HEK293 (cell line): ENCODE results near the gene SAPCD1.

Experiments used
- ELK4 ChIP-seq: IDR thresholded peaks from 2 replicates; pipeline ENCODE4 v1.6.1; 2011; ENCODE audit warnings: mild to moderate bottlenecking, low read depth, low read length, borderline replicate concordance
- GLI4 ChIP-seq: fragments of 450-650 bp; formaldehyde crosslinking; IDR thresholded peaks from 2 replicates; pipeline ENCODE4 v1.5.1; 2016; ENCODE audit warnings: missing biosample characterization, missing genetic modification characterization
- KLF9 ChIP-seq: fragments of 450-650 bp; formaldehyde crosslinking; IDR thresholded peaks from 2 replicates; pipeline ENCODE4 v1.5.1; 2016; ENCODE audit warnings: missing biosample characterization, missing genetic modification characterization, low read depth
- PRDM1 ChIP-seq: fragments of 450-650 bp; formaldehyde crosslinking; IDR thresholded peaks from 2 replicates; pipeline ENCODE4; 2016; ENCODE audit warnings: missing biosample characterization, missing genetic modification characterization
- ZBTB17 ChIP-seq: fragments of 450-650 bp; formaldehyde crosslinking; IDR thresholded peaks from 2 replicates; pipeline ENCODE4 v1.5.1; 2016; ENCODE audit warnings: missing biosample characterization, missing genetic modification characterization
- ZNF146 ChIP-seq: fragments of 450-650 bp; formaldehyde crosslinking; IDR thresholded peaks from 2 replicates; pipeline ENCODE4 v1.5.1; 2016; ENCODE audit warnings: missing biosample characterization, missing genetic modification characterization
- ZNF16 ChIP-seq: fragments of 450-650 bp; formaldehyde crosslinking; IDR thresholded peaks from 2 replicates; pipeline ENCODE4 v1.5.1; 2016; ENCODE audit warnings: low read depth, missing biosample characterization, missing genetic modification characterization
- ZNF169 ChIP-seq: fragments of 450-650 bp; formaldehyde crosslinking; IDR thresholded peaks from 2 replicates; pipeline ENCODE4 v1.5.1; 2016; ENCODE audit warnings: missing biosample characterization, missing genetic modification characterization
- ZNF174 ChIP-seq: fragments of 450-650 bp; formaldehyde crosslinking; IDR thresholded peaks from 2 replicates; pipeline ENCODE4 v1.5.0; 2017; ENCODE audit warnings: missing biosample characterization, mild to moderate bottlenecking, missing genetic modification characterization
- ZNF175 ChIP-seq: fragments of 450-650 bp; formaldehyde crosslinking; IDR thresholded peaks from 2 replicates; pipeline ENCODE4 v1.5.1; 2016; ENCODE audit warnings: missing biosample characterization, missing genetic modification characterization
- ZNF211 ChIP-seq: fragments of 450-650 bp; formaldehyde crosslinking; IDR thresholded peaks from 2 replicates; pipeline ENCODE4 v1.5.1; 2016; ENCODE audit warnings: low read depth, missing biosample characterization, missing genetic modification characterization
- ZNF223 ChIP-seq: fragments of 450-650 bp; formaldehyde crosslinking; IDR thresholded peaks from 2 replicates; pipeline ENCODE4 v1.5.1; 2016; ENCODE audit warnings: missing biosample characterization, missing genetic modification characterization
- ZNF239 ChIP-seq: fragments of 450-650 bp; formaldehyde crosslinking; IDR thresholded peaks from 2 replicates; pipeline ENCODE4 v1.5.1; 2016; ENCODE audit warnings: missing biosample characterization, missing genetic modification characterization
- ZNF302 ChIP-seq: fragments of 450-650 bp; formaldehyde crosslinking; IDR thresholded peaks from 2 replicates; pipeline ENCODE4 v1.5.1; 2016; ENCODE audit warnings: missing biosample characterization, missing genetic modification characterization, low read depth
- ZNF335 ChIP-seq: fragments of 450-650 bp; formaldehyde crosslinking; conservative IDR thresholded peaks from 2 replicates; pipeline ENCODE4 v1.5.1; 2016; ENCODE audit warnings: missing biosample characterization, missing genetic modification characterization
- ZNF391 ChIP-seq: fragments of 450-650 bp; formaldehyde crosslinking; IDR thresholded peaks from 2 replicates; pipeline ENCODE4 v1.5.1; 2016; ENCODE audit warnings: low read depth, missing biosample characterization, missing genetic modification characterization, borderline replicate concordance
- ZNF518A ChIP-seq: fragments of 450-650 bp; formaldehyde crosslinking; conservative IDR thresholded peaks from 2 replicates; pipeline ENCODE4 v1.5.1; 2016; ENCODE audit warnings: low read depth, missing biosample characterization, missing genetic modification characterization
- ZNF544 ChIP-seq: fragments of 450-650 bp; formaldehyde crosslinking; IDR thresholded peaks from 2 replicates; pipeline ENCODE4 v1.5.0; 2017; ENCODE audit warnings: missing biosample characterization, missing genetic modification characterization
- ZNF548 ChIP-seq: fragments of 450-650 bp; formaldehyde crosslinking; IDR thresholded peaks from 2 replicates; pipeline ENCODE4 v1.5.1; 2016; ENCODE audit warnings: missing biosample characterization, missing genetic modification characterization
- ZNF610 ChIP-seq: fragments of 450-650 bp; formaldehyde crosslinking; IDR thresholded peaks from 2 replicates; pipeline ENCODE4 v1.5.1; 2016; ENCODE audit warnings: missing biosample characterization, missing genetic modification characterization, borderline replicate concordance
- ZNF670 ChIP-seq: fragments of 450-650 bp; formaldehyde crosslinking; IDR thresholded peaks from 2 replicates; pipeline ENCODE4 v1.5.1; 2016; ENCODE audit warnings: missing biosample characterization, missing genetic modification characterization, low read depth
- ZNF701 ChIP-seq: fragments of 450-650 bp; formaldehyde crosslinking; IDR thresholded peaks from 2 replicates; pipeline ENCODE4 v1.5.1; 2016; ENCODE audit warnings: missing biosample characterization, missing genetic modification characterization
- ZNF768 ChIP-seq: fragments of 450-650 bp; formaldehyde crosslinking; IDR thresholded peaks from 2 replicates; pipeline ENCODE4 v1.5.1; 2018; ENCODE audit warnings: missing biosample characterization, mild to moderate bottlenecking, missing genetic modification characterization
- ZNF777 ChIP-seq: fragments of 450-650 bp; formaldehyde crosslinking; IDR thresholded peaks from 2 replicates; pipeline ENCODE4 v1.5.1; 2017; ENCODE audit warnings: missing biosample characterization, missing genetic modification characterization, borderline replicate concordance
- ZNF791 ChIP-seq: fragments of 450-650 bp; formaldehyde crosslinking; IDR thresholded peaks from 2 replicates; pipeline ENCODE4 v1.5.1; 2016; ENCODE audit warnings: missing biosample characterization, missing genetic modification characterization
- ZSCAN16 ChIP-seq: fragments of 450-650 bp; formaldehyde crosslinking; IDR thresholded peaks from 2 replicates; pipeline ENCODE4 v1.5.1; 2016; ENCODE audit warnings: missing biosample characterization, missing genetic modification characterization
- ZSCAN23 ChIP-seq: fragments of 450-650 bp; formaldehyde crosslinking; IDR thresholded peaks from 2 replicates; pipeline ENCODE4 v1.5.1; 2016; ENCODE audit warnings: missing biosample characterization, missing genetic modification characterization
- TF ChIP-seq, protein P1 (sequence below): fragments of 450-650 bp; IDR thresholded peaks from 2 replicates; pipeline ENCODE4 v1.5.1; 2018; ENCODE audit warnings: missing biosample characterization, mild to moderate bottlenecking, missing genetic modification characterization
- TF ChIP-seq, protein P2 (sequence below): fragments of 450-650 bp; formaldehyde crosslinking; IDR thresholded peaks from 2 replicates; pipeline ENCODE4 v1.5.1; 2016; ENCODE audit warnings: missing biosample characterization, missing genetic modification characterization

SAPCD1 gene

GRCh38 chr6:31776989-31777666, 14.7 kb downstream of the SAPCD1 start, which contains the start of gene VWA7 (continued):
- TF ChIP-seq ZNF518A: no peak
- TF ChIP-seq ZNF146: peak; percentile 26; the same call in 1 of the 2 replicates
- peak; percentile 95 for TF ChIP-seq ZBTB17
- TF ChIP-seq ZNF16 (tag by site-specific recombination): no peak
- no peak for TF ChIP-seq ZNF548 (tag by site-specific recombination)
- TF ChIP-seq ZNF302 (tag by site-specific recombination): no peak
- no peak for TF ChIP-seq ZNF777
- TF ChIP-seq PRDM1 (tag by site-specific recombination): peak; percentile 90
- TF ChIP-seq ZNF544 (tag by site-specific recombination): peak; percentile 98
- no peak for TF ChIP-seq ZNF701 (tag by site-specific recombination)
- TF ChIP-seq ZNF223 (tag by site-specific recombination): 0 out of 2 replicates have a peak, but pooled peaks have one; percentile 13
- TF ChIP-seq ELK4: no peak
- no peak for TF ChIP-seq ZNF791 (tag by site-specific recombination)
- no peak for TF ChIP-seq ZNF670
- TF ChIP-seq ZNF768 (tag by site-specific recombination): no peak
- peak; percentile 27 for TF ChIP-seq ZSCAN23
- TF ChIP-seq ZNF174 (tag by site-specific recombination): no peak
- peak; percentile 83 for TF ChIP-seq ZNF335
- no peak for TF ChIP-seq ZNF169 (tag by site-specific recombination)
- TF ChIP-seq ZNF211 (tag by site-specific recombination): 0 out of 2 replicates have a peak, but pooled peaks have one; percentile 28
- TF ChIP-seq GLI4: peak; percentile 93
- TF ChIP-seq ZNF175 (tag by site-specific recombination): no peak
- no peak for TF ChIP-seq ZNF239 (tag by site-specific recombination)
- TF ChIP-seq KLF9 (tag by site-specific recombination): peak; percentile 67; the same call in 1 of the 2 replicates
- TF ChIP-seq, protein P1, sequence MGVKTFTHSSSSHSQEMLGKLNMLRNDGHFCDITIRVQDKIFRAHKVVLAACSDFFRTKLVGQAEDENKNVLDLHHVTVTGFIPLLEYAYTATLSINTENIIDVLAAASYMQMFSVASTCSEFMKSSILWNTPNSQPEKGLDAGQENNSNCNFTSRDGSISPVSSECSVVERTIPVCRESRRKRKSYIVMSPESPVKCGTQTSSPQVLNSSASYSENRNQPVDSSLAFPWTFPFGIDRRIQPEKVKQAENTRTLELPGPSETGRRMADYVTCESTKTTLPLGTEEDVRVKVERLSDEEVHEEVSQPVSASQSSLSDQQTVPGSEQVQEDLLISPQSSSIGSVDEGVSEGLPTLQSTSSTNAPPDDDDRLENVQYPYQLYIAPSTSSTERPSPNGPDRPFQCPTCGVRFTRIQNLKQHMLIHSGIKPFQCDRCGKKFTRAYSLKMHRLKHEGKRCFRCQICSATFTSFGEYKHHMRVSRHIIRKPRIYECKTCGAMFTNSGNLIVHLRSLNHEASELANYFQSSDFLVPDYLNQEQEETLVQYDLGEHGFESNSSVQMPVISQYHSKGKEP (tag by site-specific recombination): peak; percentile 94
- no peak for TF ChIP-seq ZNF610 (tag by site-specific recombination)
- TF ChIP-seq, protein P2, sequence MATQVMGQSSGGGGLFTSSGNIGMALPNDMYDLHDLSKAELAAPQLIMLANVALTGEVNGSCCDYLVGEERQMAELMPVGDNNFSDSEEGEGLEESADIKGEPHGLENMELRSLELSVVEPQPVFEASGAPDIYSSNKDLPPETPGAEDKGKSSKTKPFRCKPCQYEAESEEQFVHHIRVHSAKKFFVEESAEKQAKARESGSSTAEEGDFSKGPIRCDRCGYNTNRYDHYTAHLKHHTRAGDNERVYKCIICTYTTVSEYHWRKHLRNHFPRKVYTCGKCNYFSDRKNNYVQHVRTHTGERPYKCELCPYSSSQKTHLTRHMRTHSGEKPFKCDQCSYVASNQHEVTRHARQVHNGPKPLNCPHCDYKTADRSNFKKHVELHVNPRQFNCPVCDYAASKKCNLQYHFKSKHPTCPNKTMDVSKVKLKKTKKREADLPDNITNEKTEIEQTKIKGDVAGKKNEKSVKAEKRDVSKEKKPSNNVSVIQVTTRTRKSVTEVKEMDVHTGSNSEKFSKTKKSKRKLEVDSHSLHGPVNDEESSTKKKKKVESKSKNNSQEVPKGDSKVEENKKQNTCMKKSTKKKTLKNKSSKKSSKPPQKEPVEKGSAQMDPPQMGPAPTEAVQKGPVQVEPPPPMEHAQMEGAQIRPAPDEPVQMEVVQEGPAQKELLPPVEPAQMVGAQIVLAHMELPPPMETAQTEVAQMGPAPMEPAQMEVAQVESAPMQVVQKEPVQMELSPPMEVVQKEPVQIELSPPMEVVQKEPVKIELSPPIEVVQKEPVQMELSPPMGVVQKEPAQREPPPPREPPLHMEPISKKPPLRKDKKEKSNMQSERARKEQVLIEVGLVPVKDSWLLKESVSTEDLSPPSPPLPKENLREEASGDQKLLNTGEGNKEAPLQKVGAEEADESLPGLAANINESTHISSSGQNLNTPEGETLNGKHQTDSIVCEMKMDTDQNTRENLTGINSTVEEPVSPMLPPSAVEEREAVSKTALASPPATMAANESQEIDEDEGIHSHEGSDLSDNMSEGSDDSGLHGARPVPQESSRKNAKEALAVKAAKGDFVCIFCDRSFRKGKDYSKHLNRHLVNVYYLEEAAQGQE (tag by site-specific recombination): no peak; the same call in 1 of the 2 replicates
- 0 out of 2 replicates have a peak, but pooled peaks have one; percentile 20 for TF ChIP-seq ZNF391
- no peak for TF ChIP-seq ZSCAN16
